H1 (cell line): ENCODE results near the gene MTFP1. TPM values are rescaled to one million over a fixed set of nuclear protein-coding genes. Genes with fewer than 3 reads are reported as not detected.

ENCODE experiments used
- CTCF ChIA-PET: fragments of 300-600 bp; sonication (Branson Sonifier 250); formaldehyde crosslinking; loops from one replicate; lab custom pipeline; 2021; ENCODE audit not compliant: partially characterized antibody; lab: Charles Lee
- POLR2A ChIA-PET: fragments of 300-600 bp; sonication (Branson Sonifier 250); formaldehyde crosslinking; loops from one replicate; lab custom pipeline; 2021; ENCODE audit warnings: inconsistent platforms; ENCODE audit not compliant: partially characterized antibody; lab: Charles Lee
- DNase-seq, 2 experiments: peaks; one replicate each; pipeline versions ENCODE4 v3.0.0 to v3.0.0-alpha.2; 2010 to 2022; ENCODE audit warnings: low spot score in 2 of 2, low read depth in 1 of 2, mixed read lengths in 1 of 2
- FAIRE-seq: peaks from 2 replicates; lab custom pipeline; 2011; peaks lifted over from hg19 to GRCh38; lab: Jason Lieb, UNC
- H2AFZ ChIP-seq: 2 replicates; pipeline ENCODE4 v1.8.1; 2012; ENCODE audit warnings: low read length, inconsistent platforms
- H2AK5ac ChIP-seq: 2 replicates; pipeline ENCODE4 v1.6.1; 2013; ENCODE audit warnings: low read depth, low read length
- H2BK120ac ChIP-seq: replicated peaks from 2 replicates; pipeline ENCODE3; 2013; ENCODE audit warnings: low read depth, low read length, inconsistent platforms
- H2BK12ac ChIP-seq: 2 replicates; pipeline ENCODE4 v1.6.1; 2013; ENCODE audit warnings: low read depth, low read length
- H2BK15ac ChIP-seq: 2 replicates; pipeline ENCODE4 v1.6.1; 2013; ENCODE audit warnings: low read length
- H2BK20ac ChIP-seq: 2 replicates; pipeline ENCODE4 v1.6.1; 2013; ENCODE audit warnings: low read length
- H2BK5ac ChIP-seq: 2 replicates; pipeline ENCODE4 v1.6.1; 2013; ENCODE audit warnings: low read depth, low read length
- H3K14ac ChIP-seq: 2 replicates; pipeline ENCODE4 v1.6.1; 2013; ENCODE audit warnings: inconsistent platforms; ENCODE audit not compliant: insufficient read length
- H3K18ac ChIP-seq: 2 replicates; pipeline ENCODE4 v1.6.1; 2013; ENCODE audit warnings: low read length; ENCODE audit errors: extremely low read depth
- H3K23ac ChIP-seq: 2 replicates; pipeline ENCODE4 v1.6.1; 2013; ENCODE audit warnings: inconsistent platforms; ENCODE audit not compliant: insufficient read length
- H3K23me2 ChIP-seq: 2 replicates; pipeline ENCODE4 v1.6.1; 2013; ENCODE audit warnings: low read depth, low read length
- H3K27ac ChIP-seq: 2 replicates; pipeline ENCODE4 v1.6.1; 2011; ENCODE audit warnings: low read depth, low read length, inconsistent platforms
- H3K27me3 ChIP-seq, 4 experiments: replicated peaks in 1 of 4; 1 replicate in 1 of 4; 2 replicates in 3 of 4; pipeline versions ENCODE4 v1.6.1 to v1.8.1; 2011 to 2013; ENCODE audit warnings: low read length in 3 of 4, mild to moderate bottlenecking in 3 of 4, inconsistent platforms in 2 of 4, mixed read lengths in 2 of 4, moderate library complexity in 1 of 4; ENCODE audit not compliant: control insufficient read depth in 3 of 4, insufficient read depth in 3 of 4; ENCODE audit errors: extremely low read depth in 1 of 4
- H3K36me3 ChIP-seq, 4 experiments: 2 replicates each; pipeline versions ENCODE4 v1.6.1 to v1.8.1; 2011 to 2013; ENCODE audit warnings: mild to moderate bottlenecking in 4 of 4, low read length in 3 of 4, moderate library complexity in 2 of 4, control low read depth in 1 of 4, inconsistent platforms in 1 of 4; ENCODE audit not compliant: insufficient read depth in 4 of 4, control insufficient read depth in 2 of 4
- H3K4ac ChIP-seq: replicated peaks from 2 replicates; pipeline ENCODE3; 2013; ENCODE audit warnings: low read length, low read depth, mixed read lengths, inconsistent platforms; ENCODE audit not compliant: insufficient read length
- H3K4me1 ChIP-seq, 4 experiments: replicated peaks in 1 of 4; 1 replicate in 1 of 4; 2 replicates in 3 of 4; pipeline versions ENCODE4 v1.6.1 to v1.8.1; 2011 to 2013; ENCODE audit warnings: low read length in 3 of 4, inconsistent platforms in 2 of 4, mixed read lengths in 1 of 4; ENCODE audit not compliant: insufficient read depth in 4 of 4, control insufficient read depth in 3 of 4
- H3K4me2 ChIP-seq, 2 experiments: 2 replicates each; pipeline versions ENCODE4 v1.6.1 to v1.8.1; 2011 to 2013; ENCODE audit warnings: low read depth in 2 of 2, low read length in 2 of 2, control low read depth in 1 of 2, inconsistent platforms in 1 of 2, mild to moderate bottlenecking in 1 of 2; ENCODE audit not compliant: insufficient read depth in 1 of 2
- H3K4me3 ChIP-seq, 4 experiments: fragments of 200-600, 300-600 bp in 1 of 4; sonication (generic), shearing (Covaris generic), sonication (Bioruptor Twin) in 1 of 4; 2 replicates each; pipeline versions ENCODE4 v1.5.1 to v1.8.1; 2011 to 2016; ENCODE audit warnings: low read length in 4 of 4, low read depth in 3 of 4, control low read depth in 2 of 4, inconsistent platforms in 2 of 4, mild to moderate bottlenecking in 2 of 4, mixed read lengths in 1 of 4, moderate library complexity in 1 of 4; ENCODE audit not compliant: insufficient read depth in 2 of 4; ENCODE audit errors: extremely low read depth in 1 of 4
- H3K56ac ChIP-seq: replicated peaks from 2 replicates; pipeline ENCODE3; 2013; ENCODE audit warnings: low read depth, mild to moderate bottlenecking, mixed read lengths, low read length, inconsistent platforms; ENCODE audit not compliant: insufficient read length
- H3K79me1 ChIP-seq: 2 replicates; pipeline ENCODE4 v1.6.1; 2013; ENCODE audit warnings: low read depth, low read length, control low read depth
- H3K79me2 ChIP-seq, 2 experiments: 2 replicates each; pipeline versions ENCODE4 v1.6.1 to v1.8.1; 2012 to 2013; ENCODE audit warnings: low read length in 2 of 2, mild to moderate bottlenecking in 2 of 2, inconsistent platforms in 1 of 2; ENCODE audit not compliant: insufficient read depth in 2 of 2, control insufficient read depth in 1 of 2
- H3K9ac ChIP-seq, 4 experiments: replicated peaks in 1 of 4; 1 replicate in 1 of 4; 2 replicates in 3 of 4; pipeline versions ENCODE4 v1.6.1 to v1.8.1; 2011 to 2013; ENCODE audit warnings: low read depth in 3 of 4, low read length in 3 of 4, control low read depth in 2 of 4, mild to moderate bottlenecking in 2 of 4, moderate library complexity in 2 of 4, inconsistent platforms in 1 of 4; ENCODE audit errors: extremely low read depth in 1 of 4
- H3K9me3 ChIP-seq, 2 experiments: 2 replicates each; pipeline versions ENCODE4 v1.6.1 to v1.8.1; 2012 to 2013; ENCODE audit warnings: mild to moderate bottlenecking in 2 of 2, moderate library complexity in 2 of 2, control low read depth in 1 of 2, inconsistent platforms in 1 of 2, low read depth in 1 of 2, low read length in 1 of 2, mixed read lengths in 1 of 2; ENCODE audit not compliant: insufficient read depth in 2 of 2
- H4K20me1 ChIP-seq, 2 experiments: replicated peaks in 1 of 2; 2 replicates each; pipeline versions ENCODE3 to v1.8.1; 2011 to 2013; ENCODE audit warnings: inconsistent platforms in 2 of 2, low read length in 2 of 2, mild to moderate bottlenecking in 1 of 2; ENCODE audit not compliant: insufficient read depth in 2 of 2, control insufficient read depth in 1 of 2
- H4K5ac ChIP-seq: 2 replicates; pipeline ENCODE4 v1.6.1; 2013; ENCODE audit warnings: low read length, low read depth, mixed read lengths, inconsistent platforms; ENCODE audit not compliant: insufficient read length
- H4K8ac ChIP-seq: 2 replicates; pipeline ENCODE4 v1.8.0; 2013; ENCODE audit warnings: mild to moderate bottlenecking, moderate library complexity, low read length, inconsistent platforms; ENCODE audit not compliant: insufficient read depth; ENCODE audit errors: extremely low read depth
- H4K91ac ChIP-seq: replicated peaks from 2 replicates; pipeline ENCODE3; 2013; ENCODE audit warnings: low read length, mixed read lengths, inconsistent platforms; ENCODE audit not compliant: insufficient read length
- CBX8 ChIP-seq: fragments of 300-800, 300-1000 bp; sonication (generic); IDR thresholded peaks from 2 replicates; pipeline ENCODE4 v1.7.1; 2016; ENCODE audit warnings: low read depth, low read length, borderline replicate concordance
- JUND ChIP-seq: IDR thresholded peaks from 2 replicates; pipeline ENCODE4 v1.6.1; 2011; ENCODE audit warnings: mild to moderate bottlenecking, improper control_type of control experiment, low read length
- WGBS, 2 experiments: shearing (Covaris generic) in 1 of 2; methylation state at CpG; one replicate each; pipeline versions ENCODE4 v1.1.6 to v1.1.7; 2013 to 2015; ENCODE audit warnings: low lambda C conversion rate in 2 of 2, mixed read lengths in 2 of 2, inconsistent platforms in 1 of 2, low coverage in 1 of 2, missing lambda C conversion rate in 1 of 2; ENCODE audit not compliant: insufficient replicate concordance in 2 of 2, insufficient coverage in 1 of 2, insufficient read length in 1 of 2; ENCODE audit errors: extremely low coverage in 1 of 2, missing lambda C conversion rate in 1 of 2; 5-methylcytosine and 5-hydroxymethylcytosine counted together
- polyA plus RNA-seq, 7 experiments: library from polyadenylated mRNA; depleted of rRNA in 3 of 7; stranded (reverse) in 5 of 7; unstranded in 2 of 7; fragments of >200 nt in 5 of 7; fragments of 200-250 nt in 2 of 7; gene quantifications; 1 replicate in 5 of 7; 2 replicates in 1 of 7; 4 replicates in 1 of 7; pipeline versions ENCODE4 v1.2.1 to v1.2.3, GENCODE V29; 2011 to 2013; ENCODE audit warnings: missing spikeins in 2 of 7, mixed read lengths in 2 of 7
- total RNA-seq: library from RNA; stranded (reverse); fragmentation: NEBNext Ultra II Directional; extraction: Animal tissue kit (Norgen Biotek cat#: 25700); gene quantifications from 2 replicates; pipeline ENCODE4 v1.2.1, GENCODE V29; 2021

MTFP1 gene
- total and polyA plus RNA-seq, 2 of the 8 experiments (the other 6 are each of a cell fraction or from before 2014, with no cell fraction given): 59.8 to 98.8 TPM

DNA sequence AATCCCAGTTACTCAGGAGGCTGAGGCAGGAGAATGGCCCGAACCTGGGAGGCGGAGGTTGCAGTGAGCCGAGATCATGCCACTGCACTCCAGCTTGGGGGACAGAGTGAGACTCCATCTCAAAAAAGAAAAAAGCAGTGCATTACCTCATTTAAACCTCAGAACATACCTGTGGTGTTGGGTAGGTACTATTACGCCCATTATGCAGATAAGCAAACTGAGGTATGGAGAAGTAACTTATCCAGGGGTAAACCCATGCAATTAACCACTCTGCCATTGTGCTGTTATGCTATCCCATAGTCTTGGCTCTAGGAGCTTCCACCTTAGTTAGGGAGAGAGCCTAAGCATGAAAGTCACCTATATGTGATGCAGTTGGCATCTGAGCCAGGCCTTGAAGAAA lies 48.6 kb downstream of the MTFP1 start:
- DNase-seq (no peak), FAIRE-seq (no peak)
- Histone ChIP-seq H3K23ac (no peak overlapping the region), H3K9ac (no peak overlapping the region), H4K20me1 (no peaks in the 10 kb centered on the region), H3K27ac (no peak overlapping the region), H3K14ac (no peak overlapping the region), H2BK5ac (no peak overlapping the region), H3K4me2 (no peak overlapping the region), H2AFZ (no peak overlapping the region), H2BK120ac (no peak overlapping the region), H3K27me3 (no peaks in the 10 kb centered on the region; a peak in 1 of 7 replicates), H2BK15ac (no peak overlapping the region), H3K18ac (no peak overlapping the region), H4K91ac (no peak overlapping the region), H3K9me3 (no peaks in the 10 kb centered on the region), H3K4me3 (no peak overlapping the region), H4K8ac (no peak overlapping the region), H4K5ac (no peak overlapping the region), H2AK5ac (no peak overlapping the region), H3K4ac (no peak overlapping the region), H2BK20ac (no peak overlapping the region), H3K56ac (no peak overlapping the region), H3K23me2 (no peaks in the 10 kb centered on the region), H3K79me1 (no peaks in the 10 kb centered on the region), H3K79me2 (no peaks in the 10 kb centered on the region), H3K4me1 (no peaks in the 10 kb centered on the region; a peak in 1 of 7 replicates), H3K36me3 (no peaks in the 10 kb centered on the region), H2BK12ac (no peak overlapping the region)
- WGBS, 2 experiments: 94% methylated on average over 4 of the region's 4 CpGs; no CpG with 5 or more reads in 1 of the 2 experiments
- TF ChIP-seq CBX8 (no peak), JUND (no peak)
- ChIA-PET CTCF (interaction anchor here (5.9 kb wide), 1 partner anchor 11 kb away, joined by 48 read pairs; no protein-coding TSS in a partner anchor), POLR2A (interaction anchor here (0.6 to 1.4 kb wide), 2 partner anchors 10 to 44 kb away, joined by 3 to 5 read pairs; no protein-coding TSS in a partner anchor)
